ENCODE data around the gene ISM2.

Gene ISM2

GRCh38 chr14:77436042-77436441 lies 62.6 kb downstream of the ISM2 start:
- no peak overlapping the region for H3K4me3 ChIP-seq (ENCODE audit: low read length)
- no peak for TF ChIP-seq CTCF (IDR thresholded peaks at IDR 0.05; ENCODE audit: insufficient read depth, low read depth, low read length, missing control alignments)
- DNase-seq (ENCODE audit: low read depth) = no peak

GRCh38 chr14:77426396-77426795 lies 72.2 kb downstream of the ISM2 start:
- H3K4me3 ChIP-seq (ENCODE audit: low read length) = no peak overlapping the region
- TF ChIP-seq CTCF (IDR thresholded peaks at IDR 0.05; ENCODE audit: insufficient read depth, low read depth, low read length, missing control alignments) = no peak
- DNase-seq (ENCODE audit: low read depth) = peak; percentile 4

GRCh38 chr14:77424862-77425261 lies 73.8 kb downstream of the ISM2 start:
- H3K4me3 ChIP-seq (ENCODE audit: low read length) = no peak overlapping the region
- DNase-seq (ENCODE audit: low read depth) = no peak
- TF ChIP-seq CTCF (IDR thresholded peaks at IDR 0.05; ENCODE audit: insufficient read depth, low read depth, low read length, missing control alignments) = no peak

Data from epithelial cell of esophagus (primary cell).